Activated B cell treated with CpG ODN at 0.5 μM for 24 hours (primary cell): ENCODE measurements around the gene AXIN1. TPM values are rescaled to one million over a fixed set of nuclear protein-coding genes. Genes with fewer than 3 reads are reported as not detected.

Experiments used
- ATAC-seq: fragments of 200-7000 bp; cut with Tn5 transposase; one replicate; pipeline ENCODE4 v1.10.0; 2021; ENCODE audit warnings: low read depth, mild to moderate bottlenecking, moderate library complexity
- CTCF ChIA-PET: fragments of 350-600 bp; sonication (Branson Sonifier 250); formaldehyde crosslinking; loops from one replicate; lab custom pipeline; 2021; ENCODE audit warnings: antibody characterized with exemption; lab: Charles Lee
- POLR2A ChIA-PET: fragments of 350-600 bp; sonication (Branson Sonifier 250); formaldehyde crosslinking; loops from one replicate; lab custom pipeline; 2021; ENCODE audit warnings: antibody characterized with exemption; lab: Charles Lee
- DNase-seq: peaks from one replicate; pipeline ENCODE4 v3.0.0; 2022
- H3K27ac Mint-ChIP-seq: one replicate; pipeline ENCODE4 v1.8.0; 2020; ENCODE audit warnings: mixed read lengths
- H3K27me3 Mint-ChIP-seq: one replicate; pipeline ENCODE4 v1.8.0; 2021; ENCODE audit warnings: mixed read lengths
- H3K36me3 Mint-ChIP-seq: one replicate; pipeline ENCODE4 v1.8.0; 2021; ENCODE audit warnings: low read depth, mixed read lengths
- H3K4me1 Mint-ChIP-seq: one replicate; pipeline ENCODE4 v1.8.0; 2021; ENCODE audit warnings: mixed read lengths
- H3K4me3 Mint-ChIP-seq: one replicate; pipeline ENCODE4 v1.8.0; 2020; ENCODE audit warnings: mild to moderate bottlenecking, mixed read lengths
- H3K9me3 Mint-ChIP-seq: one replicate; pipeline ENCODE4 v1.8.0; 2020; ENCODE audit warnings: mixed read lengths
- CTCF ChIP-seq: fragments of 200-600 bp; IDR thresholded peaks from one replicate; pipeline ENCODE4 v1.8.0; 2022; ENCODE audit warnings: antibody characterized with exemption, mild to moderate bottlenecking
- intact Hi-C: fragments of 100-400 bp; cut with micrococcal nuclease; formaldehyde crosslinking; loops from one replicate; pipeline ENCODE4 v1.15.1; 2024
- total RNA-seq: library from RNA; stranded (reverse); gene quantifications from 2 replicates; pipeline ENCODE4 v1.2.3, GENCODE V29; 2022

The AXIN1 gene
- total RNA-seq, 1 donor from 2014 or later, result 30.6 TPM

- Mint-ChIP-seq H3K4me3 (no peak overlapping the region), H3K4me1 (peaks cover 11% of the 10 kb centered on the region), H3K27me3 (no peaks in the 10 kb centered on the region), H3K36me3 (peaks cover 12% of the 10 kb centered on the region), H3K27ac (no peak overlapping the region), H3K9me3 (no peaks in the 10 kb centered on the region)
- CTCF ChIA-PET, result no interaction called here
- no peak for ATAC-seq
- POLR2A ChIA-PET, result no interaction called here
- DNase-seq, result no peak
- intact Hi-C loops, result no loop called here
- no peak for TF ChIP-seq CTCF
Observed at GRCh38 chr16:377419-377951, 25.0 kb upstream of the AXIN1 start.

- ChIA-PET CTCF (no interaction called here), POLR2A (no interaction called here)
- intact Hi-C loops, result no loop called here
- DNase-seq (no peak), ATAC-seq (no peak)
- no peak for TF ChIP-seq CTCF
- Mint-ChIP-seq H3K27me3 (no peaks in the 10 kb centered on the region), H3K4me3 (no peak overlapping the region), H3K9me3 (no peaks in the 10 kb centered on the region), H3K36me3 (peaks cover 15% of the 10 kb centered on the region), H3K27ac (no peak overlapping the region), H3K4me1 (peaks cover 9% of the 10 kb centered on the region)
Observed at GRCh38 chr16:376817-377418, 24.4 kb upstream of the AXIN1 start.

- TF ChIP-seq CTCF, result no peak
- DNase-seq (no peak), ATAC-seq (no peak)
- Mint-ChIP-seq H3K4me3 (no peak overlapping the region), H3K27ac (no peak overlapping the region), H3K9me3 (no peaks in the 10 kb centered on the region), H3K27me3 (no peaks in the 10 kb centered on the region), H3K4me1 (peaks cover 12% of the 10 kb centered on the region), H3K36me3 (peaks cover 18% of the 10 kb centered on the region)
- CTCF ChIA-PET, result no interaction called here
- intact Hi-C loops, result no loop called here
- POLR2A ChIA-PET, result no interaction called here
Observed at GRCh38 chr16:375927-376816, 23.6 kb upstream of the AXIN1 start.

GRCh38 chr16:375212-375611, 22.7 kb upstream of the AXIN1 start:
- ATAC-seq (no peak), DNase-seq (no peak)
- Mint-ChIP-seq H3K27ac (no peak overlapping the region), H3K36me3 (peaks cover 21% of the 10 kb centered on the region), H3K9me3 (no peaks in the 10 kb centered on the region), H3K4me3 (no peak overlapping the region), H3K4me1 (peaks cover 14% of the 10 kb centered on the region), H3K27me3 (no peaks in the 10 kb centered on the region)
- intact Hi-C loops, result no loop called here
- TF ChIP-seq CTCF, result no peak
- ChIA-PET CTCF (no interaction called here), POLR2A (no interaction called here)

- POLR2A ChIA-PET, result no interaction called here
- TF ChIP-seq CTCF, result no peak
- Mint-ChIP-seq H3K27ac (no peak overlapping the region), H3K4me1 (peaks cover 11% of the 10 kb centered on the region), H3K9me3 (no peaks in the 10 kb centered on the region), H3K36me3 (peaks cover 21% of the 10 kb centered on the region), H3K4me3 (no peak overlapping the region), H3K27me3 (no peaks in the 10 kb centered on the region)
- CTCF ChIA-PET, result no interaction called here
- ATAC-seq (no peak), DNase-seq (no peak)
- intact Hi-C loops, result no loop called here
Observed at GRCh38 chr16:374616-374926, 22.0 kb upstream of the AXIN1 start.
